Measurements from ENCODE around the gene TRIO.

GRCh38 chr5:14462681-14463080 lies 319.5 kb downstream of the TRIO start:
- TF ChIP-seq CTCF (optimal IDR thresholded peaks at IDR 0.05 in 1 of 3, IDR thresholded peaks at IDR 0.05 in 1 of 3, conservative IDR thresholded peaks at IDR 0.05 in 1 of 3; ENCODE audit: extremely low read depth in 1 of 3, insufficient read depth in 2 of 3, low read length in 3 of 3) (no peak), EZH2 (IDR thresholded peaks at IDR 0.05; ENCODE audit: low read length) (no peak)

All from keratinocyte (primary cell).